CD4-positive, alpha-beta T cell treated with Interleukin-6 at 100 ng/mL for 8 hours (primary cell): Measurements from ENCODE around the gene RPL10A.
"Not testable (repeated sequence)": the region's sequence is repeated elsewhere in the genome, so short reads cannot be mapped to it uniquely, and the experiment has no call there.

Source experiments
- DNase-seq: peaks from one replicate; pipeline ENCODE4 v3.0.0-alpha.2; 2020; ENCODE audit warnings: mixed read lengths, low spot score

Gene RPL10A

DNA sequence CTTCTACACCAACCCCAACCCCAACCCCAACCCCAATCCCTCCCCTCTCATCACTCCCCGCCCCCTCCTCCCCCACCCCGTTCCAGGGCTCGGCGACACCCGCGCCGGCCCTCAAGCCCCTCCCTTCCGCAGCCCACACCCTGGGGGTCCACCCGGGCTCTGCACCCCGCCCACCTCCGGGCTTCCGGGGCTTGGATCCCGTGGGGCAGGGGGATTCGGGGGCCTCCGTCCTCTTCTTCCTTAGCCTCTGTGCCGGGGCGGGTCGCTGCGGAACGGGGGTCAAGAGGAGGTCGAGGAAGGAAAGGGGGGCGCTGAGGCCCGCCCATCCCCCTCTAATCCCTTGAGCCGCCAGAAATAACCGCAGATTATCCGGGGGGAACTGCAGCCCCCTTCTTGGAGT lies 43.8 kb downstream of the RPL10A start:
- no peak for DNase-seq

DNA sequence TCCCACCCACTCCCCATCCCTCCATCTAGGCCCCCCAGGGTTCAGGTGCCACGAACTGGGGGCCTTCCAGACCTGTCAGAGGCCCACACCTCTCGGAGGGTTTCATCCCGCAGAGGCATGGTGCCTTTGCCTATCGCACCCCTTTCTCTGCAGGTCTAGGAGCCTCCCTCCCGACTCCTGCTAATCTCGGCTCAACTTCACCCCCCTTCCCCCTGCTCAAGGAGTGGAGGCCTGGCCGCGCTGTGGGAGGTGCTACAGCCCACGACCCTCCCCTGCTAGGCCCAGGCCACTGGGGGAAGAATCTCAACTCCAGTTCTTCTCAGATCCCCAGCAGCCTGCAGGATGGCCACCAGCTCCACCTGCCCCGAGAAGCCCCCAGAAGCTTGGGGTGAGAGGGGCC lies 44.5 kb downstream of the RPL10A start, which contains the start of gene TULP1:
Gene TULP1, minus strand, starts transcription at position 157 of the 400 bp plus-strand sequence. Its CDS starts 38 bp downstream, at position 119.
- DNase-seq: no peak

DNA sequence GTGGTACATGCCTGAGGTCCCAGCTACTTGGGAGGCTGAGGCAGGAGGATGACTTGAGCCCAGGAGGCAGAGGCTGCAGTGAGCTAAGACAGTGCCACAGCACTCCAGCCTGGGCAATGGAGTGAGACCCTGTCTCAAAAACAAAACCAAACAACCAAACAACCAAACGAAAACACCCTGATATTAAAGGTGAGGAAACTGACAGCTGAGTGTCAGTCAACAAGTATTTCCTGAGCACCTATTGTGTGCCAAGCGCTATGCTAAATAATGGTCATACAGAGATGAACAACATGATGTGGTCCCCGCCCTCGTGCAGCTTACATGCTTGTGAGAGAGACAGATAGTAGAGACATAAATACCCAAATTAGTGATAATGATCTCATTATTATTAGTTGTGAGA lies 46.4 kb downstream of the RPL10A start:
- no peak for DNase-seq

DNA sequence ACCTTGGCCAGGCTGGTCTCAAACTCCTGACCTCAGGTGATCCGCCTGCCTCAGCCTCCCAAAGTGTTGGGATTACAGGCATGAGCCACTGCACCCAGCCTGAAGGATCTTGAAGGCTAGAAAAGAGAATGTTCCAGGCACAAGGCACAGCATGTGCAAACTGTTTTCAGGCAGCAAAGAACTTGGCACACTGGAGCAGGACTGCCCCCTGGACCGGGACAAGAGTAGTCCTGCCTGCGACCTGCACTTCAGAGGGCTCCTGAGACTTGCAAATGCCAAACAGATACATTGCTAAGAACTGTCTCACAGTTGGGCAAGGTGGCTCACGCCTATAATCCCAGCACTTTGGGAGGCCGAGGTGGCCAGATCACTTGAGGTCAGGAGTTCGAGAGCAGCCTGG lies 47.7 kb downstream of the RPL10A start:
- not testable (repeated sequence) for DNase-seq

DNA sequence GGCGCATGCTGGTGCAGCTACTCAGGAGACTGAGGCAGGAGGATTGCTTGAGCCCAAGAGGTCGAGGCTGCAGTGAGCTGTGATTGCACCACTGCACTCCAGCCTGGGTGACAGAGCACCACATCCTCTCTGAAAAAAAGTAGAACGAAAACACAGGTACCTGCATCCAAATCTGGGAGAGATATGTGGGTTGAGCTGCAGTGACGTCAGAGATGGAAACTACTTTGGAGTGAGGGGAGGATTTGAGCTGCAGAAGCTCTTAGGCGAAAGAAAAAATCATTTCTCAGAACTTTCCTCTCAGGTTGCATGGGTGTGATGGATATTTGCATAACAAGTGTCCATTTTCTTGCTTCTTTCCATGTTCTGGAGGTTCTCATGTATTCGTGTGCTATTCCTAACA lies 48.5 kb downstream of the RPL10A start:
- DNase-seq: no peak

DNA sequence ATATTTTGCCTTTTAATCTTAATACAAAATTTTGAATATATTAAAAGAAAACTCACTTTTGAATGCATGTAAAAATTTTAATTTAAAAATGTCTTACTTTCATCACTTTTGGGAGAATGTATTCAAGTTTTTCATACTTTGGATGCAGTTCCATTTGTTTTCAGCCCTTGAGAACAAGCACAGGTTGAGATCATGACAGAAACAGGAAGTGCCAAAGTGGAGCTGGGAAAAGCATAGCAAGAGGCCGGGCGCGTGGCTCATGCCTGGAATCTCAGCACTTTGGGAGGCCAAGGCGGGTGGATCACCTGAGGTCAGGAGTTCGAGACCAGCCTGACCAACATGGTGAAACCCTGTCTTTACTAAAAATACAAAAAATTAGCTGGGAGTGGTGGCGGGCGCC lies 49.8 kb downstream of the RPL10A start:
- not testable (repeated sequence) for DNase-seq

DNA sequence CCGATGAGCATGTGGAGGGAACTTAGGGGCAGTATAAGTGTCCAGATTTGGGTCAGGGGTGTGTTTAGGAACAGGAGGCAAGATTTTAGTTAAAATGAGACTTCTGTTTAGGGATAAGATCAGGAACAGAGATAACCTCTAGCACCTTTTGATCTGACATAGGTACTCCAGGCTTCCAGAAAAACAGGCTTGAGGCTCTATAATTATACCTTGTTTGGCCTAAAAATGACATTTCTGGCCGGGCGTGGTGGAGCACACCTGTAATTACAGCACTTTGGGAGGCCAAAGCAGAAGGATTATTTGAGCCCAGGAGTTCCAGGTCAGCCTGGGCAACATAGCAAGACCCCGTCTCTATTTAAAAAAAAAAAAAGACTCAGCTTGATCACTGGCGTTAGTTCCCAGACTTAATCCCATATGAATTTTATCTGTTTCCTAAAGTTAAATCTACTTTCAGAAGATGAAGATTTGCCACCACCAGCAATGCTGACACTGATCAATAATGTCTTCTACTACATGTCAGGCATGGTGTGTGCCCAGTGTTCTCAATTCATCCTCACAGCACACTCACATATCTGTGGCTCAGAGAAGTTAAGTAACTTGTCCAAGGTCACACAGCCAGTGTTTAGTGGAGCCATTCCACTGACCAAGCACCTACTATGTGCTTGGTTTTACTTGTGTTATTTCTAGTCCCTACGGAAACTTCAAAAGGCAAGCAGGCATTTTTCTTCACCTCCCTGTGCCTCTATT lies 50.5 kb downstream of the RPL10A start:
- DNase-seq: no peak

DNA sequence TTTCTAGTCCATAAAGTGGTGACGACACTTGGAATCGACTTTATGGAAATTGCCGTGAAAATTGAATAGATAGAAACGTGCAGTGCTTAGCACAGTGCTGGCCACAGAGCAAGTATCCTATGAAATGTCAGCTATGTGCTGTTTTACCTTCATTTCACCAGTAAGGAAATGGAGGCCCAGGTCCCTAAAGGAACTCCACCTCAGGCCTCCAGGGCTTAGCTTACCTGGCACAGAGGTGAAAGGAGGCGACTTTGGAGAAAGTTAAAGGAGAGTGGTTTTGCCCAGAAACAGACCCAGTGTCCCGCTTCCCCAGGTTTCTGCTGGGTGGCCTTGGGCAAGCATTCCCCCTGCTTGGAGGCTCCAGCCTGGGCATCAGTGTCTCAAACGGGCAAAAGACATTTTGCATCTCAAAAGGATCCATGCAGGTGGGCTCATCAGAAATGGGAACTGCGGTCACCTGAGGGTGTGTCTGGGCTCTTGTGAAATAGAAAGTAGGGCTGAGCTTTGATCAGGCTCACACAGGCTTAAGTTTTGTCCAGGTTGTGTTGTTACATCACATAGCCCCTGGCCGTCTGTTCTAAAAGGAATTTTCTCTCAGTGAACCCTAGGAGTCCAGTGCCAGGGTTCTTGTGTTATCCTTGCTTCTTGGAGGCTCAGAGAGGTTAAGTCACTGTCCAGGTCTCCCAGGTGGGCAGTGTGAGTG lies 51.3 kb downstream of the RPL10A start:
- DNase-seq: no peak
